Thyroid gland (tissue), 4 donors: Measurements from ENCODE around the gene SUPT3H. TPM values are rescaled to one million over a fixed set of nuclear protein-coding genes. Genes with fewer than 3 reads are reported as not detected.

Source experiments
- DNase-seq, 2 donors: peaks; one replicate each; pipeline ENCODE4 v3.0.0-alpha.2; 2019
- H3K27ac ChIP-seq, 3 donors: fragments of 200-600 bp; sonication (generic); 1 replicate in 2 of 3; 2 replicates in 1 of 3; pipeline ENCODE4 v1.5.1; 2016 to 2019; ENCODE audit warnings: mild to moderate bottlenecking in 1 of 3, moderate library complexity in 1 of 3
- H3K27me3 ChIP-seq: fragments of 200-600 bp; sonication (generic); one replicate; pipeline ENCODE4 v1.5.1; 2019
- H3K36me3 ChIP-seq, 2 donors: fragments of 200-600 bp; sonication (generic); one replicate each; pipeline ENCODE4 v1.5.1; 2016 to 2019
- H3K4me1 ChIP-seq, 2 donors: fragments of 200-600 bp; sonication (generic); one replicate each; pipeline ENCODE4 v1.5.1; 2017 to 2019
- H3K4me3 ChIP-seq, 3 donors: fragments of 200-600 bp; sonication (generic); replicated peaks in 1 of 3; 1 replicate in 2 of 3; 2 replicates in 1 of 3; pipeline ENCODE4 v1.5.1; 2016; ENCODE audit warnings: mild to moderate bottlenecking in 1 of 3
- H3K9me3 ChIP-seq: fragments of 200-600 bp; sonication (generic); one replicate; pipeline ENCODE4 v1.5.1; 2017
- CTCF ChIP-seq, 6 experiments: fragments of 200-600 bp in 3 of 6; fragments of 450-650 bp in 3 of 6; sonication (generic) in 3 of 6; IDR thresholded peaks; one replicate each; pipeline ENCODE4 v1.5.1; 2016 to 2019; ENCODE audit warnings: antibody characterized with exemption in 6 of 6, mild to moderate bottlenecking in 2 of 6, inconsistent platforms in 1 of 6, moderate library complexity in 1 of 6
- POLR2A ChIP-seq, 2 donors: fragments of 450-650 bp; IDR thresholded peaks; one replicate each; pipeline ENCODE4 v1.6.1; 2017; ENCODE audit warnings: antibody characterized with exemption in 2 of 2, mild to moderate bottlenecking in 2 of 2, moderate library complexity in 1 of 2
- WGBS, 2 donors: methylation state at CpG; one replicate each; pipeline ENCODE4 v1.1.5; 2017; 5-methylcytosine and 5-hydroxymethylcytosine counted together
- intact Hi-C: fragments of 100-400 bp; cut with DNase I; formaldehyde crosslinking; loops from one replicate; pipeline ENCODE4 v1.15.1; 2023
- total RNA-seq, 4 donors: library from RNA; depleted of rRNA; stranded (reverse); fragments of >200 nt; gene quantifications; one replicate each; pipeline ENCODE4 v1.2.3, GENCODE V29; 2016

SUPT3H gene
- total RNA-seq, 4 donors from 2014 or later: 9.8 to 21.6 (median 11.1) TPM

- TF ChIP-seq CTCF (IDR thresholded peaks at IDR 0.05) (no peak), POLR2A (IDR thresholded peaks at IDR 0.05) (no peak)
- WGBS, 2 donors: 71 to 80% methylated on average over 1 of the region's 1 CpG
- no peaks in the 10 kb centered on the region for H3K27me3 ChIP-seq
- no peaks in the 10 kb centered on the region for H3K9me3 ChIP-seq
- intact Hi-C loops: no loop called here
- no peak overlapping the region for H3K27ac ChIP-seq
- no peak for DNase-seq
- no peak overlapping the region for H3K4me3 ChIP-seq
- no peaks in the 10 kb centered on the region for H3K4me1 ChIP-seq
- no peaks in the 10 kb centered on the region for H3K36me3 ChIP-seq
These were observed 245.0 kb downstream of the SUPT3H start for GRCh38 chr6:45132658-45133294.

- Histone ChIP-seq H3K27ac (no peak overlapping the region), H3K27me3 (no peaks in the 10 kb centered on the region), H3K9me3 (no peaks in the 10 kb centered on the region), H3K4me1 (no peaks in the 10 kb centered on the region), H3K4me3 (no peak overlapping the region), H3K36me3 (no peaks in the 10 kb centered on the region)
- no peak for DNase-seq
- TF ChIP-seq POLR2A (IDR thresholded peaks at IDR 0.05) (no peak), CTCF (IDR thresholded peaks at IDR 0.05) (no peak)
- intact Hi-C loops: no loop called here
- WGBS, 2 donors: 82 to 88% methylated on average over 1 of the region's 1 CpG
These were observed 245.7 kb downstream of the SUPT3H start for GRCh38 chr6:45132059-45132458.

GRCh38 chr6:45129051-45129450, 248.7 kb downstream of the SUPT3H start:
- intact Hi-C loops: no loop called here
- DNase-seq: no peak
- Histone ChIP-seq H3K27ac (no peak overlapping the region), H3K36me3 (no peaks in the 10 kb centered on the region), H3K4me3 (no peak overlapping the region), H3K4me1 (no peaks in the 10 kb centered on the region), H3K27me3 (no peaks in the 10 kb centered on the region), H3K9me3 (no peaks in the 10 kb centered on the region)
- WGBS, 2 donors: 92 to 98% methylated on average over 1 of the region's 1 CpG
- TF ChIP-seq POLR2A (IDR thresholded peaks at IDR 0.05): no peak
- TF ChIP-seq CTCF (IDR thresholded peaks at IDR 0.05): no peak

- no peaks in the 10 kb centered on the region for H3K4me1 ChIP-seq
- no peaks in the 10 kb centered on the region for H3K27me3 ChIP-seq
- no peak for DNase-seq
- no peak overlapping the region for H3K4me3 ChIP-seq
- H3K36me3 ChIP-seq: no peaks in the 10 kb centered on the region
- TF ChIP-seq CTCF (IDR thresholded peaks at IDR 0.05): no peak
- no peak for TF ChIP-seq POLR2A (IDR thresholded peaks at IDR 0.05)
- H3K9me3 ChIP-seq: no peaks in the 10 kb centered on the region
- no peak overlapping the region for H3K27ac ChIP-seq
- intact Hi-C loops: no loop called here
- 93 to 97% methylated on average over 2 of the region's 2 CpGs for WGBS, 2 donors
These were observed 250.5 kb downstream of the SUPT3H start for GRCh38 chr6:45127185-45127584.

- no peaks in the 10 kb centered on the region for H3K9me3 ChIP-seq
- intact Hi-C loops: no loop called here
- DNase-seq: no peak
- no peaks in the 10 kb centered on the region for H3K36me3 ChIP-seq
- H3K4me1 ChIP-seq: no peaks in the 10 kb centered on the region
- H3K27ac ChIP-seq: no peak overlapping the region
- TF ChIP-seq CTCF (IDR thresholded peaks at IDR 0.05) (no peak), POLR2A (IDR thresholded peaks at IDR 0.05) (no peak)
- H3K4me3 ChIP-seq: no peak overlapping the region
- no peaks in the 10 kb centered on the region for H3K27me3 ChIP-seq
These were observed 251.7 kb downstream of the SUPT3H start for GRCh38 chr6:45126033-45126432.
